Stimulated activated CD8-positive, alpha-beta memory T cell treated with anti-CD3 and anti-CD28 coated beads, Interleukin-15, amount 100 ng/mL, for 24 hours (primary cell): ENCODE results near the gene DYRK4.

ENCODE experiments used
- DNase-seq: peaks from one replicate; pipeline ENCODE4 v3.0.0-alpha.2; 2020; ENCODE audit warnings: low read depth

Gene DYRK4

GRCh38 chr12:4621511-4621910 is 59.5 kb downstream of the DYRK4 start:
- no peak for DNase-seq

- DNase-seq: no peak
Measured at GRCh38 chr12:4626543-4626942, 64.5 kb downstream of the DYRK4 start.

- DNase-seq: no peak
Measured at GRCh38 chr12:4628406-4628805, 66.4 kb downstream of the DYRK4 start.

GRCh38 chr12:4630262-4630661 is 68.3 kb downstream of the DYRK4 start:
- no peak for DNase-seq

- DNase-seq: no peak
Measured at GRCh38 chr12:4643747-4644146, 81.7 kb downstream of the DYRK4 start.

GRCh38 chr12:4645023-4645422 is 83.0 kb downstream of the DYRK4 start:
- no peak for DNase-seq

- no peak for DNase-seq
Measured at GRCh38 chr12:4648104-4648500, 86.1 kb downstream of the DYRK4 start.

GRCh38 chr12:4648501-4649357 is 86.7 kb downstream of the DYRK4 start, which contains the start of the genes AKAP3 and NDUFA9:
AKAP3 (minus strand) TSS chr12:4649051; CDS start chr12:4638196, 10,855 bp downstream.
NDUFA9 (plus strand) TSS chr12:4649114; CDS start chr12:4649127, 13 bp downstream.
- peak; percentile 55 for DNase-seq

- DNase-seq: no peak
Measured at GRCh38 chr12:4649358-4649661, 87.3 kb downstream of the DYRK4 start.

GRCh38 chr12:4653257-4653656 is 91.2 kb downstream of the DYRK4 start:
- no peak for DNase-seq

- DNase-seq: no peak
Measured at GRCh38 chr12:4653691-4654090, 91.7 kb downstream of the DYRK4 start.
